ENCODE results near the gene UBE2J1.
"Not testable (repeated sequence)": the region's sequence is repeated elsewhere in the genome, so short reads cannot be mapped to it uniquely, and the experiment has no call there.

DNA sequence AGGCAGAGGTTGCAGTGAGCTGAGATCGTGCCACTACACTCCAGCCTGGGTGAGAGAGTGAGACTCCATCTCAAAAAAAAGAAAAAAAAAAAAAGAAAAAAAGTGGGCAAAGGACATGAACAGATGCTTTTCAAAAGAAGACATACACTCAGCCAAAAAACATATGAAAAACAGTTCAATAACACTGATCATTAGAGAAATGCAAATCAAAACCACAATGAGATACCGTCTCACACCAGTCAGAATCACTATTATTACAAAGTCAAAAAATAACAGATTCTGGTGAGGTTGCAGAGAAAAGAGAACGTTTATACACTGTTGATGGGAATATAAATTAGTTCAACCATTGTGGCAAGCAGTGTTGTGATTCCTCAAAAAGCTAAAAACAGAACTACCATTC lies 48.0 kb downstream of the UBE2J1 start:
- TF ChIP-seq, protein P1, sequence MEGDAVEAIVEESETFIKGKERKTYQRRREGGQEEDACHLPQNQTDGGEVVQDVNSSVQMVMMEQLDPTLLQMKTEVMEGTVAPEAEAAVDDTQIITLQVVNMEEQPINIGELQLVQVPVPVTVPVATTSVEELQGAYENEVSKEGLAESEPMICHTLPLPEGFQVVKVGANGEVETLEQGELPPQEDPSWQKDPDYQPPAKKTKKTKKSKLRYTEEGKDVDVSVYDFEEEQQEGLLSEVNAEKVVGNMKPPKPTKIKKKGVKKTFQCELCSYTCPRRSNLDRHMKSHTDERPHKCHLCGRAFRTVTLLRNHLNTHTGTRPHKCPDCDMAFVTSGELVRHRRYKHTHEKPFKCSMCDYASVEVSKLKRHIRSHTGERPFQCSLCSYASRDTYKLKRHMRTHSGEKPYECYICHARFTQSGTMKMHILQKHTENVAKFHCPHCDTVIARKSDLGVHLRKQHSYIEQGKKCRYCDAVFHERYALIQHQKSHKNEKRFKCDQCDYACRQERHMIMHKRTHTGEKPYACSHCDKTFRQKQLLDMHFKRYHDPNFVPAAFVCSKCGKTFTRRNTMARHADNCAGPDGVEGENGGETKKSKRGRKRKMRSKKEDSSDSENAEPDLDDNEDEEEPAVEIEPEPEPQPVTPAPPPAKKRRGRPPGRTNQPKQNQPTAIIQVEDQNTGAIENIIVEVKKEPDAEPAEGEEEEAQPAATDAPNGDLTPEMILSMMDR (IDR thresholded peaks at IDR 0.05; ENCODE audit: low read depth, low read length, poor library complexity, severe bottlenecking), result not testable (repeated sequence)
- TF ChIP-seq EZH2phosphoT487 (IDR thresholded peaks at IDR 0.05; ENCODE audit: borderline replicate concordance, low read length), result not testable (repeated sequence)

Data from DOHH2 (cell line).